Stomach (tissue), 4 donors: ENCODE results near the gene NCDN.

ENCODE experiments used
- CTCF ChIP-seq, 7 experiments: fragments of 450-650 bp in 4 of 7; fragments of 200-600 bp in 3 of 7; sonication (generic) in 3 of 7; IDR thresholded peaks; one replicate each; pipeline ENCODE4 v1.5.1; 2016 to 2019; ENCODE audit warnings: antibody characterized with exemption in 7 of 7, control low read depth in 2 of 7, mild to moderate bottlenecking in 1 of 7
- EP300 ChIP-seq: sonication (generic); formaldehyde crosslinking; IDR thresholded peaks from one replicate; pipeline ENCODE4 v1.6.1; 2017; ENCODE audit warnings: antibody characterized with exemption
- POLR2A ChIP-seq, 4 donors: fragments of 450-650 bp; IDR thresholded peaks; one replicate each; pipeline ENCODE4 v1.6.1; 2016; ENCODE audit warnings: antibody characterized with exemption in 4 of 4, control low read depth in 2 of 4, mild to moderate bottlenecking in 1 of 4, moderate library complexity in 1 of 4
- POLR2AphosphoS5 ChIP-seq, 3 donors: sonication (generic); formaldehyde crosslinking; IDR thresholded peaks; one replicate each; pipeline ENCODE4 v1.6.1; 2016; ENCODE audit warnings: antibody characterized with exemption in 3 of 3

DNA sequence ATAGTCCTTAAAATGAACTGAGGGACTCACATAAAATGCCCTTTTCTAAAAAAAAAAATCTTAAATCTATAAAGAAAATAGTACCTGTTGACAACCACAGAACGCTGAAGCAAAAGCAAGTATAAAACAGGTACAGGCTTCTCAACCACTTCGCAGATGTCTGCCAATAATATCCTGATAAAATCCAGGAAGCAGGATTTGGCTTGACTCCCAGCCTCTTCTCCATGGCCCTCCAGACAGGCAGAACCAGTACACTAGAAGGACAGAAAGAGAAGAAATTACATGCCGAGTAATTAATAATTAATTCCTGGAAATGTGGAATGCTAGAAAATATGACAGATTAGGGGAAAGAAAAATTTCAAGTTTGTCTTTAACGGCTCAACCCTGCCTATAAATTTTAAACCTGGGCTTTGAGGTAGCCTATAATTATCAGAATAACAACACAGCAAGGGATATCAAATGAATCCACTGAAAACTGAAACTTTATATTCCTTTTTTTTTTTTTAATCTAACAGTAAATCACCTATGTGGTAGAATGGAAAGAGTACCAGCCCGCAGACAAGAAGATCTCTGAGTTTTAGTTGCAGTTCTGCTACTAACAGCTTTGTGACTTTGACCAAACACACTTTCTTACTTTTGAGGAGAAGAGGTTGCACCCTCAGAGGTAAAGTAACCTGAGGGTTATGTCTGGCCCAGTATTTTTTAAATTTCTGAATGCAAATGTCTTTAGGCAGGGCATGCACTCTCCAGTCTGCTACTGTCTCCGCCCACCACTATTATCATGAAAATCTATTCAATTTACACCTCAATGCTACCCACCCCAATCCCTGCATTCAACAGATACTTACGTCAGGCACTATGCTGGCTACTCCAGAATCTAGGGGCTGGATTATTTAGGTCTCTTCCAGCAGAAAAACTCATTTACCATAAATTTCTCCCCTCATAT lies 3.1 kb upstream of the NCDN start:
- TF ChIP-seq POLR2A (IDR thresholded peaks at IDR 0.05) (no peak), CTCF (IDR thresholded peaks at IDR 0.05) (no peak), POLR2AphosphoS5 (IDR thresholded peaks at IDR 0.05) (peak in 1 of 3 donors; percentile 13), EP300 (no peak)
